Panc1 (cell line): ENCODE measurements around the gene FIGN. TPM values are rescaled to one million over a fixed set of nuclear protein-coding genes. Genes with fewer than 3 reads are reported as not detected.

Experiments used
- ATAC-seq: fragments of 200-7000 bp; cut with Tn5 transposase; 2 replicates; pipeline ENCODE4 v1.9.1; 2020; ENCODE audit warnings: mild to moderate bottlenecking, moderate library complexity
- BruUV-seq: library from RNA; stranded (reverse); fragments of 400-500 nt; replicated peaks from 2 replicates; lab custom pipeline; 2021; lab: Mats Ljungman, UMichigan
- CTCF ChIA-PET: fragments of 300-600 bp; sonication (Branson Sonifier 250); formaldehyde crosslinking; loops from one replicate; lab custom pipeline; 2022; ENCODE audit warnings: antibody characterized with exemption; lab: Charles Lee
- POLR2A ChIA-PET: fragments of 300-600 bp; sonication (Branson Sonifier 250); formaldehyde crosslinking; loops from one replicate; lab custom pipeline; 2022; ENCODE audit warnings: antibody characterized with exemption; lab: Charles Lee
- DNase-seq: peaks from one replicate; pipeline ENCODE4 v3.0.0-alpha.2; 2010; ENCODE audit warnings: low read depth, low spot score
- H3K27ac ChIP-seq: 2 replicates; pipeline ENCODE4 v1.5.1; 2011; ENCODE audit warnings: mild to moderate bottlenecking, low read length, inconsistent platforms
- H3K27me3 ChIP-seq: fragments of 200-500 bp; sonication (Bioruptor generic); 2 replicates; pipeline ENCODE4 v1.6.0; 2014; ENCODE audit warnings: low read length, inconsistent platforms; ENCODE audit not compliant: control insufficient read depth, insufficient read depth
- H3K36me3 ChIP-seq: fragments of 200-500 bp; sonication (Bioruptor generic); 2 replicates; pipeline ENCODE4 v1.5.1; 2014; ENCODE audit warnings: inconsistent platforms, mild to moderate bottlenecking, low read length, moderate library complexity; ENCODE audit not compliant: control insufficient read depth, insufficient read depth
- H3K4me1 ChIP-seq: 2 replicates; pipeline ENCODE4 v1.5.1; 2011; ENCODE audit warnings: inconsistent platforms, mild to moderate bottlenecking, low read length, moderate library complexity; ENCODE audit not compliant: control insufficient read depth, insufficient read depth
- H3K4me3 ChIP-seq, 2 experiments: 2 replicates each; pipeline ENCODE4 v1.5.1; 2011 to 2012; ENCODE audit warnings: low read depth in 2 of 2, low read length in 2 of 2, mild to moderate bottlenecking in 2 of 2, inconsistent platforms in 1 of 2, moderate library complexity in 1 of 2
- H3K9me3 ChIP-seq: fragments of 200-500 bp; sonication (Bioruptor generic); 2 replicates; pipeline ENCODE4 v1.5.1; 2014; ENCODE audit warnings: low read depth, mild to moderate bottlenecking, inconsistent platforms, low read length, moderate library complexity; ENCODE audit not compliant: control insufficient read depth, insufficient read depth
- CTCF ChIP-seq: fragments of 450-650 bp; IDR thresholded peaks from 2 replicates; pipeline ENCODE4 v1.5.1; 2017; ENCODE audit warnings: mild to moderate bottlenecking
- POLR2AphosphoS5 ChIP-seq: IDR thresholded peaks from 2 replicates; pipeline ENCODE4 v1.6.1; 2012; ENCODE audit warnings: mild to moderate bottlenecking, low read depth, low read length, moderate library complexity
- REST ChIP-seq, 2 experiments: IDR thresholded peaks; 2 replicates each; pipeline ENCODE4 v1.6.1; 2011 to 2012; ENCODE audit warnings: low read depth in 2 of 2, control low read depth in 1 of 2, low read length in 1 of 2, mild to moderate bottlenecking in 1 of 2, moderate library complexity in 1 of 2; ENCODE audit not compliant: insufficient read depth in 1 of 2
- SIN3A ChIP-seq: IDR thresholded peaks from 2 replicates; pipeline ENCODE4 v1.6.1; 2012; ENCODE audit warnings: low read depth, mild to moderate bottlenecking, low read length, moderate library complexity, borderline replicate concordance; ENCODE audit not compliant: insufficient read depth
- TCF7L2 ChIP-seq: IDR thresholded peaks from 2 replicates; pipeline ENCODE4 v1.6.1; 2011; ENCODE audit warnings: mild to moderate bottlenecking, low read depth, low read length, inconsistent platforms
- in situ Hi-C: cut with HindIII; loops from 2 replicates; pipeline ENCODE4 v1.10.0; 2016; ENCODE audit warnings: low sequenced_read_pairs, low pct_unique_long_range_greater_than_20kb
- intact Hi-C: fragments of 100-400 bp; cut with micrococcal nuclease; formaldehyde crosslinking; loops from one replicate; pipeline ENCODE4 v1.10.0; 2022; ENCODE audit not compliant: unreplicated experiment
- total RNA-seq: library from RNA; stranded (reverse); gene quantifications from one replicate; pipeline ENCODE4 v1.2.1, GENCODE V29; 2021; ENCODE audit not compliant: unreplicated experiment

Gene FIGN
- total RNA-seq, 1 experiment from 2014 or later, result 19.5 TPM

GRCh38 chr2:163723348-163723747 lies 12.5 kb downstream of the FIGN start:
- ChIA-PET CTCF (no interaction called here), POLR2A (no interaction called here)
- Histone ChIP-seq H3K4me1 (peaks cover 14% of the 10 kb centered on the region), H3K27ac (peak overlapping the region; percentile 34; the same call in 1 of the 2 replicates), H3K4me3 (no peak overlapping the region), H3K36me3 (no peaks in the 10 kb centered on the region), H3K27me3 (no peaks in the 10 kb centered on the region), H3K9me3 (no peaks in the 10 kb centered on the region)
- TF ChIP-seq TCF7L2, result no peak
- no peak for TF ChIP-seq SIN3A
- TF ChIP-seq CTCF, result no peak
- TF ChIP-seq POLR2AphosphoS5, result no peak
- no peak for TF ChIP-seq REST (IDR thresholded peaks at IDR 0.05; ENCODE audit: insufficient read depth in 1 of 2, low read depth in 2 of 2, low read length in 1 of 2)
- ATAC-seq, result no peak
- intact Hi-C loops, result no loop called here
- no peak for DNase-seq
- in situ Hi-C loops, result no loop called here
- BruUV-seq, result no TSS peak

- intact Hi-C loops (no loop called here), in situ Hi-C loops (no loop called here)
- no peak for DNase-seq
- ATAC-seq, result no peak
- no peak for TF ChIP-seq SIN3A
- TF ChIP-seq TCF7L2, result no peak
- TF ChIP-seq POLR2AphosphoS5, result no peak
- no peak for TF ChIP-seq REST (IDR thresholded peaks at IDR 0.05; ENCODE audit: insufficient read depth in 1 of 2, low read depth in 2 of 2, low read length in 1 of 2)
- no peak for TF ChIP-seq CTCF
- BruUV-seq, result no TSS peak
- Histone ChIP-seq H3K9me3 (no peaks in the 10 kb centered on the region), H3K4me1 (peaks cover 37% of the 10 kb centered on the region), H3K4me3 (no peak overlapping the region), H3K27ac (no peak overlapping the region; the same call in 1 of the 2 replicates), H3K36me3 (no peaks in the 10 kb centered on the region), H3K27me3 (no peaks in the 10 kb centered on the region)
- CTCF ChIA-PET, result no interaction called here
- POLR2A ChIA-PET, result no interaction called here
These were observed 16.5 kb downstream of the FIGN start for GRCh38 chr2:163719331-163719730.
